AG09309 (cell line): ENCODE results near the gene RERE.

Source experiments
- DNase-seq: peaks from one replicate; pipeline ENCODE4 v3.0.0-alpha.2; 2010; ENCODE audit warnings: low read depth
- H3K4me3 ChIP-seq: 2 replicates; pipeline ENCODE4 v1.5.1; 2011; ENCODE audit warnings: mild to moderate bottlenecking, low read depth, low read length, moderate library complexity; ENCODE audit not compliant: control insufficient read depth
- TF ChIP-seq, protein P1 (sequence below): IDR thresholded peaks from 2 replicates; pipeline ENCODE4 v1.5.1; 2011; ENCODE audit warnings: mild to moderate bottlenecking, low read depth, low read length, inconsistent platforms; ENCODE audit not compliant: insufficient read depth, control insufficient read depth; ENCODE audit errors: missing control alignments

The RERE gene

DNA sequence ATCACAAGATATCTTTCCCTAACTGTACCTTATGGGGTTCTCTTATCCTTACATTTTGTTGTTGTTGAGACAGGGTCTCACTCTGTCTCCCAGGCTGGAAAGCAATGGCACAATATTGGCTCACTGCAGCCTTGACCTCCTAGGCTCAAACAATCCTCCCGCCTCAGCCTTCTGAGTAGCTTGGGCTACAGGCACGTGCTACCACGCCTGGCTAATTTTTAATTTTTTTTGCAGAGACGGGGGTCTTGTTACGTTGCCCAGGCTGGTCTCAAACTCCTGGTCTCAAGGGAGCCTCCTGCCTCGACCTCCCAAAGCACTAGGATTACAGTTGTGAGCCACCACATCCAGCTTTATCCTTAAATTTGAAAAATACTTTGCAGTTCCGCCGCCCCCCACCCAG is 10.4 kb downstream of the RERE start:
- DNase-seq = no peak
- TF ChIP-seq, protein P1, sequence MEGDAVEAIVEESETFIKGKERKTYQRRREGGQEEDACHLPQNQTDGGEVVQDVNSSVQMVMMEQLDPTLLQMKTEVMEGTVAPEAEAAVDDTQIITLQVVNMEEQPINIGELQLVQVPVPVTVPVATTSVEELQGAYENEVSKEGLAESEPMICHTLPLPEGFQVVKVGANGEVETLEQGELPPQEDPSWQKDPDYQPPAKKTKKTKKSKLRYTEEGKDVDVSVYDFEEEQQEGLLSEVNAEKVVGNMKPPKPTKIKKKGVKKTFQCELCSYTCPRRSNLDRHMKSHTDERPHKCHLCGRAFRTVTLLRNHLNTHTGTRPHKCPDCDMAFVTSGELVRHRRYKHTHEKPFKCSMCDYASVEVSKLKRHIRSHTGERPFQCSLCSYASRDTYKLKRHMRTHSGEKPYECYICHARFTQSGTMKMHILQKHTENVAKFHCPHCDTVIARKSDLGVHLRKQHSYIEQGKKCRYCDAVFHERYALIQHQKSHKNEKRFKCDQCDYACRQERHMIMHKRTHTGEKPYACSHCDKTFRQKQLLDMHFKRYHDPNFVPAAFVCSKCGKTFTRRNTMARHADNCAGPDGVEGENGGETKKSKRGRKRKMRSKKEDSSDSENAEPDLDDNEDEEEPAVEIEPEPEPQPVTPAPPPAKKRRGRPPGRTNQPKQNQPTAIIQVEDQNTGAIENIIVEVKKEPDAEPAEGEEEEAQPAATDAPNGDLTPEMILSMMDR = no peak
- no peak overlapping the region for H3K4me3 ChIP-seq

DNA sequence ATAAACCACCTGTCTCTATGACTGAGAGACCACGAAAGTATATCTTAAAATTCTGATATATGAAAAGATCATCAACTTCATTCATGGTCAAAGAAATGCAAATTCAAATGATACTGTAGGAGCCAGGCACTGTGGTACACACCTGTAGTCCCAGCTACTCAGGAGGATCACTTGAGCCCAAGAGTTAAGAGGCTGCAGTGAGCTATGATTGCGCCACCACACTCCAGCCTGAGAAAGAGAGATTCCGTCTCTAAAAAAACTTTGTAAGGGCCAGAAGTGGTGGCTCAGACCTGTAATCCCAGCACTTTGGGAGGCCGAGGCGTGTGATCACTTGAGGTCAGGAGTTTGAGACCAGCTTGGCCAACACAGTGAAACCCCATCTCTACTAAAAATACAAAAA is 17.0 kb downstream of the RERE start:
- H3K4me3 ChIP-seq = no peak overlapping the region
- TF ChIP-seq, protein P1 = no peak
- no peak for DNase-seq

DNA sequence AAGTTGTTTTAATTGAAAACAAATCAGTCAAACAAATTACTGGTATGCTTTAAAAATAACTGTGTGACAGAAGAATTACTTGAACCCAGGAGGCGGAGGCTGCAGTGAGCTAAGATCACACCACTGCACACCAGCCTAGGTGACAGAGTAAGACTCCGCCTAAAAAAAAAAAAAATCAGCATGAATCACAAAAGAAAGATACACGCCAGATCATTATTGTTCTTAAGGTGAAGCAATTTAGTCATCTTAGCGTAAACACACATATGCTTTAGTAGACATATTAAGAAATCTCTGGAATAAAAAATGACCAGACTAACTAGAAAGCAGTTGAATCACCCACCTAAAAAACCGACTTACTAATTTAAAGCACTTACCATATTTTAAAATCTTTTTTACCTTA is 20.2 kb downstream of the RERE start:
- no peak for DNase-seq
- TF ChIP-seq, protein P1 = no peak
- H3K4me3 ChIP-seq = no peak overlapping the region

DNA sequence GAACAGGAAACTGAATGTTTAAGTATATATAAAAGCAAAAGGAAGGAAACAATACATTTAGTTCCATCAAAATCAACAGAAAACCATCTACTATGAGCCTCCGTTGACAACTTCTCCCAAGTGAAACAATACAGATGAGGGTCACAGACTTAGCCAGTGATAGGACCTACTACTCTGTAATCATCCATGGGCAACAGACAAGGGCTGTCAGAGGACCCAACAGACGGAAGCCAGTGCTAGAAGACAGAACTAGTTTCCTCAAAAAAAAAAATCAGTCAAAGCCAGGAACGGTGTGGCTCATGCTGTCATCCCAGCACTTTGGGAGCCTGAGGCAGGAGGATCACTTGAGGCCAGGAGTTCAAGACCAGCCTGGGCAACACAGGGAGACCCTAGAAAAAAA is 20.6 kb downstream of the RERE start:
- DNase-seq = no peak

DNA sequence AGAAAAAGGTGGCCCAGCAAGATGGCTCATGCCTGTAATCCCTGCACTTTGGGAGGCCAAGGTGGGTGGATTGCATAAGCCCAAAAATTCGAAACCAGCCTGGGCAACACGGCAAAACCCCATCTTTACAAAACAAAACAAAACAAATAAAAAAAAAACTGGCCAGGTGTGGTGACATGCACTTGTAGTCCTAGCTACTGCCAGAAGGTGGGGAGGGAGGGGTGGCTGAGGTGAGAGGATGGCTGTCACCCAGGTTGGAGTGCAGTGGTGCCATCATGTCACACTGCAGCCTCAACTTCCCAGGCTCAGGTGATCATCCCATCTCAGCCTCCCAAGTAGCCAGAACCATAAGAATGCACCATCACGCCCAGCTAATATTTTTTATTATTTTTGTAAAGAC is 22.8 kb downstream of the RERE start:
- TF ChIP-seq, protein P1 = no peak
- no peak for DNase-seq
- H3K4me3 ChIP-seq = no peak overlapping the region

More for the DNA sequence above, 20.6 kb downstream of the RERE start:
- TF ChIP-seq, protein P1 = no peak
- no peak overlapping the region for H3K4me3 ChIP-seq

DNA sequence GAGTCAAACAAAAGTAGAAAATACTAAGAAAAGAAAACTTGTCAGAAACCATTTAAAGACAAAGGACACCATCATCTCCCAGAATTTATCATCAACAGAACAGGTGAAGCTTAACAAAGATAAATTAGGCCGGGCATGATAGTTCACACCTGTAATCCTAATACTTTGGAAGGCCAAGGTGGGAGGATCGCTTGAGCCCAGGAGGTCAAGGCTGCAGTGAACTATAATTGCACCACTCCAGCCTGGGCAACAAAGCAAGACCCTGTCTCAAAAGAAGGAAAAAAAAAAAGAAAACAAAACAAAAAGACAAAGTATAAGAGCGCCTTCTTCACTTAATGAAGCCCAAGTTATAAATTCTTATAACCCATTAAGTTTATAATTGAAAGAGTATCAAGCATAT is 25.6 kb downstream of the RERE start:
- DNase-seq = no peak
- TF ChIP-seq, protein P1 = no peak
- H3K4me3 ChIP-seq = no peak overlapping the region

DNA sequence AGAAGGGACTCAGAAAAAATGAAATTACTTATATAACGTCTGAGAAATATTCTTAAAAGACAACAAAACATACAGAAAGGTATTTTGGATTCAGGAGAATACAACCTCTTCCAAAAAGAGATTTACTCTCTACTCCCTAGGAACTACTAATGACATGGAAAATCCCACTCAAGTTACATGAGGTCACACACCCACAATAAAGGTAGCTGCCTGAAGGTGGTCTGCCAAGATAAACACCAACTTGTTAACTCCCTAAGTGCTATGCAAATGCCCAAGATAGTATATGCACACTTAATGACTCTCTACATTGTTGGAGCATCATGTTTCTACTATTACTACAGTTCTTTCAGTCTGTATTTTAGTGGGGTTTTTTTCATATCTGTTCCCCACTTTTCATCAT is 26.5 kb downstream of the RERE start:
- H3K4me3 ChIP-seq = no peak overlapping the region
- DNase-seq = no peak
- TF ChIP-seq, protein P1 = no peak
